Activated CD4-positive, alpha-beta T cell treated with anti-CD3 and anti-CD28 coated beads, Interleukin-2, amount 50 U/mL, for 16 hours (primary cell): ENCODE results near the gene TXLNG.

Experiments
- DNase-seq: peaks from one replicate; pipeline ENCODE4 v3.0.0-alpha.2; 2020

TXLNG gene

DNA sequence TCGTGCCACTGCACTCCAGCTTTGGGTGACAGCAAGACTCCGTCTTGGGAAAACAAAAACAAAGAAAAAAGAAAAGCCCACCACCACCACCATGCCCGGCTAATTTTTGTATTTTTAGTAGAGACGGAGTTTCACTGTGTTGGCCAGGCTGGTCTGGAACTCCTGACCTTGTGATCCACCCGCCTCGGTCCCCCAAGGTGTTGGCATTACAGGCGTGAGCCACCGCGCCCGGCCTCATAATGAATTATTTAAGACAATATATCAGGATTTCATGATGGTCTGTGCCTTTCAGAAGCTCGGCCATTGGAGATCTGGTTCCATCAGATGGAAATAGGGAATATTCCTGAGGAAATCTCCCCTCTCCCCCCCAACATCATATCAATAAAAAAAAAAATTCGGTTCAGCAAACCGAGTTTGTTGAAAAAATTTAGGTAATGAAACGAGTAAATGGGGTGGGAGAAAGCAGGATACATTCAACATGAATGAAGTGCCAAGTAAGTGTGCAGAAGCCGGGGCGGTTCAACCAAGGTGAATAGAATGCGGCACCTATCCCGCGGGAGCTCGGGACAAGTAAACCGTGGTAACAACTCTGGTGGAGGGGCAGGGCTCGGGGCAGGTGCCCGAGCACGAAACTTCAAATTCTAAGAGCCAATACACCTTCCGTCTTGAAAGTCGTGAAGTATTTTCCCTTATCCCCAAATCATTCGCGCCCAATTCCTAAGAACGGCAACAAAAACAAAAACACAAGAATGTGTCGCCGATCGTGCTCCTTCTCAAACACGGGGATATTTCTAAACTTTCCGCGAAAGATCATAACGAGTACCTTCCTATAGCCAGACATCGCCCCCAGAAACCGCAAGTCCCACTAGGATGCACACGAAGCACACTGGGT lies 773 bp upstream of the TXLNG start:
- no peak for DNase-seq

DNA sequence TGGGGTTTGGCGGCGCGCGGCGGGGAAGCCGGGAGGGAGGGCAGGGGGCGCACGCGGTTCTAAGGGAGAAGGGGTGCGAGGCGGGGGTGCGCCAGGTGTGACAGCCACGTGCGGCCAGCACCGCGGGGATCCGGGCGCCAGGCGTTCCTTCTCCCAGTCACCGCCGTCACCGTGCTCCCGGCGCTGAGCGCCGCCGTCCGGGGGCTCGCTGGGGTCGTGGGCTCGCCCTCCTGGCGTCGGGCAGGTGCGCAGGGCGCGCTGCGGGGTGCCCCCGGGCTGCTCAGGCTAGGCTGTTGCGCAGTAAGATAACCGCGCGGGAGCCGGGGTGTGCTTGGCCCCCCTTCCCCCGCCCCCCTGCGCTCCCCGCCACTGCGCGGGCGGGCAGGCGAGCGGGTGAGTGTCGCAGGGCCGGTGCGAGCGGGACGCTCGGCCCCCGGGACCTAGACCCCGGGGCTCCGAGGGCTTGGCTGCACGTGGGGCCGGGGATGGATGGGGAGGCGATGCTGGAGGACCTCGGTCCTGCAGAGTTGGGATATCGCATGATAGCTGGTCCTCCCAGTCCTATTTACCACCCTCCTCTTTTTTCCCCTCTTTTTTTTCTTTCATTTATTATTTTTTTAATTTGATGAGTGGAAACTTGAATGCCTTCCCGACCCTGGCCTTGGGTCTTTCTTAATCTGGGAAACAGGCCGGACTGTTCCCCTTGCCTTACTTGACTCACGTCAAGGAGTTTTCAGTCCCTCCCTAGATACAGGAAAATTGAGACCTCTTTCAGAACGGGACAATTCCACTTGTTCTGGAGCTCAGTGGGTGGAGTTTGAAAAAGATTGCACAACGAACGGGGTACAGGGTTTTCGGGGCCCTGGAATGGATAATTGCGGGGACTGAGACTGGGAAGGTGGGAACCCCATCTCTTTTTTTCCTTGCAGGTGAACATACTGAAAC lies 797 bp downstream of the TXLNG start:
- DNase-seq: peak; percentile 37

DNA sequence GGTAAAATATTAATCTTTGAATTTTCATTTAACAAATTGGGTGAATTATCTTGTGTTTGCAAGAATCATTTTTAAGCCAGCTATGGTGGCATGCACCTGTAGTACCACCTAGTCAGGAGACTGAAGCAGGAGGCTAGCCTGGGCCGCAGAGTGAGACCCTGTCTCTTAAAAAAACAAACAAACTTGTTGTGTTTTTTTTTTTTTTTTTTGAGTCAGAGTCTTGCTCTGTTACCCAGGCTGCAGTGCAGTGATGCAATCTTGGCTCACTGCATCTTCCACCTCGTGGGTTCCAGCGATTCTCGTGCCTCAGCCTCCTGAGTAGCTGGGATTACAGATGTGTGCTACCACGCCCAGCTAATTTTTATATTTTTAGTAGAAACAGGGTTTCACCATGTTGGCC lies 2.2 kb downstream of the TXLNG start:
- DNase-seq: no peak

- no peak for DNase-seq
These were observed 10.0 kb downstream of the TXLNG start for GRCh38 chrX:16796298-16796697.

DNA sequence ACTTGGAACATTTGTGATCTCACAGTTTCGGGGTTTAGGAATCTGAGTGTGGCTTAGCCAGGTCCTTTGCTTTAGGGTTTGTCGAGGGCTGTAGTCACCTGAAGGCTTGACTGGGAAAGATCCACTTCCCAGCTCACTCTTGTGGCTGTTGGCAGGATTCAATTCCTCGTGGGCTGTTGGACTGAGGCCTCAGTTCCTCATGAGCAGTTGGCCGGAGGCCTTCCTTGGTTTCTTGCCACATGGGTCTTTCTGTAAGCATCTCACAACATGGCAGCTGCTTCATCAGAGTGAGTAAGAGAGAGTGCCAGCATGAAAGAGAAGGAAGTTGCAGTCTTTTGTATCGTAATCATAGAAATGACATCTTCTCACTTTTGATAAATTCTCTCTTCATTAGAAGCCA lies 11.1 kb downstream of the TXLNG start:
- DNase-seq: no peak

DNA sequence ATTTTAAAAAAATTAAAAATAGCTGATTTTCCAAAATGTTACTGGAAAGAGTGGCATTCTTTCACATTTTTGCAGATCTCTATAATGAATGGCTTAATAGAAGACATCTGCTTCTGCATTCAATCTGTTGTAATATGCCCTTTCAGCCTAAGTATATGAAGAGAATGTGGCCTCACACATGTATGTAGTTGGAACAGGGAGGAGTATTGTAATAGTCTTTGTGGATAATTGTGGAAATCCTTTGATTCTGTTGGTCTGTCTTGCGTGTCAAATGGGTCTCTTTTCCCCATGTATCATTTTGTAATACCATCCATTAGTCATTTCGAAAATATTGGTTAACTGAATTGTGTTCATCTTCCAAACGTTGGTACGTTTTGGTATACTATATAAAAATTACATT lies 11.6 kb downstream of the TXLNG start:
- no peak for DNase-seq

GRCh38 chrX:16804923-16805464 lies 18.7 kb downstream of the TXLNG start:
- DNase-seq: no peak

- DNase-seq: no peak
These were observed 21.3 kb downstream of the TXLNG start for GRCh38 chrX:16807548-16807947.

DNA sequence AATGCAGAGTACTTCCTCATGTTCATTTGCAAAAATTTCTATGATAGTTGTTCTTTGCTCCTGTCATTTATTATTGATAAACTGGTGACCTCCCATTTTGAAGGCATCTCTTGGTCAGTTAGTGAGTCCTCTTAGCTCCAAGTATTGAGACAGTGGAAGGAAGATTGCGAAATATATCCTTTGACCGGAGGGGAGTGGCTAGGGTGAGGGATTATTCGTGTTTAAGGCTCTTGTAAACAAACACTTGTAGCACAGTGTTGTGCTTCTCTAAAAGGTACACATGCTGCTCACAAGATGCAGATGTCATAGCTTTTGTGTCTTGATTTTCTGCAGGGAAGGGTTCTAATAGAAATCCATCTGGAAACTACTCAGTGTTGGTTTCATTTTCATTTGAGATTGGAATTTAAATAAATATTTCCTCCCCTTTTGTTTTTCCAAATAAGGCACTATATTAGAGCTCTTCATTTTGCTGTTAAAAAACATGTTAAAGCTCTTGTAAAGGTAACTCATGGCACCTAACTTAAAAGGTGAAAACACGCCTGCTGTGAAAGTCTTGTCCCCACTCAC lies 21.8 kb downstream of the TXLNG start:
- no peak for DNase-seq

- DNase-seq: no peak
These were observed 28.3 kb downstream of the TXLNG start for GRCh38 chrX:16814597-16814996.

DNA sequence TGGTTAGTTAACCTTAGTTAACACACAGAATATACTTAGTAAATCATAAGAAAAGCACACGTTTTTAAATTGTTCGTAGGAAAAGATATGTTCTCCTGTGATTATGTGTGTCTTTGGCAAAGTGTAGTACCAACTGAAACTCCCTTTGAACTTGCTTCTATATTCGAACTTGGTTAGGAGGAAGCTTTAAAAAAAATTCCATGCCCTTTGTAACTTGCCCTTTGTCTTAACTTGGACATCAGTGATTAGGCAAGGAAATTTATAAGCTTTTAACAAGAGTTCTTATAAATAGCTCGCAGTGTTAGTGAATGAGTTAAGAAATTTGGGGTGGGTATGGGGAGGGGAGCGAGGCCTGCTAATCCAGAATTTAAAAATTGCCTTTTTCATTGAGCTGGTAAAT lies 33.4 kb downstream of the TXLNG start:
- no peak for DNase-seq

GRCh38 chrX:16822723-16823122 lies 36.5 kb downstream of the TXLNG start:
- DNase-seq: peak; percentile 72

GRCh38 chrX:16825264-16826035 lies 39.2 kb downstream of the TXLNG start:
- peak; percentile 66 for DNase-seq

DNA sequence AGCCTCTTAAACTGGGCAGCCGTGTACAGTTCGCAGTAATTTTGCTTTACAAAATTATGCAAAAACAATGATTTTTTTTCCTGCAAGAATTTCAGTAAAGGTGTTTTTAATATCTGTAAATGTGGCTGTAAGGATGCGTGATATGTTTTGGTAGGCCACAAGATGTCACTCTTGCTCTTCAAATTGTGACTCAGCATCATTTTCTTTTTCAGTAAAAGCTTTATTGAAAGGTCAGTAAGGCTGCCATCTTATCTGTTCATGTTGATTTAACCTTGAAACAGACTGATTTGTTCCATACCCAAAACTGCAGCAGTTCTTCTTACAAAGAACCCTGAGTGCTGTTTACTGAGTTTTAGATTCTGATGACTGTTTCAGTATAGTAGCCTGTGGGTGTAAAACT lies 39.9 kb downstream of the TXLNG start:
- peak; percentile 52 for DNase-seq

DNA sequence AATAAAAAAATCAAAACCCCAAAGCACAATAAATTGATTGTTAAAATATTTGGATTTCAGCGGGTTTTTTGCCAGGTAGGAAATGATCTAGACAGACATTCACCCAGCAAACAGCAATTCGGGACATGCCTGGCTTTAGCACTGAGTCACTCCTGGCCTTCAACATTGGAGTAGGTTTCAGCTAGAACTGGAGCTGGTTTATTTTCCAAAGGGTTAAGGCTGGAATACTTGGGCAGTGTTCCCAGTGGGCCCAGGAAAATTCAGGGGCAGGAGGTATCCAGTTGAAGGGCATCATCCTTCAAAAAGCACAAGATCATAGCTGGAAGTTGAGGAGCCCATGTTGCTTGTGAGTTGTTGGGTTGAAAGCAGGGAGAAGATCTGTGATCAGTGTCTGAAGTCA lies 41.0 kb downstream of the TXLNG start:
- DNase-seq: no peak

- DNase-seq: no peak
These were observed 42.0 kb downstream of the TXLNG start for GRCh38 chrX:16828124-16828908.

DNA sequence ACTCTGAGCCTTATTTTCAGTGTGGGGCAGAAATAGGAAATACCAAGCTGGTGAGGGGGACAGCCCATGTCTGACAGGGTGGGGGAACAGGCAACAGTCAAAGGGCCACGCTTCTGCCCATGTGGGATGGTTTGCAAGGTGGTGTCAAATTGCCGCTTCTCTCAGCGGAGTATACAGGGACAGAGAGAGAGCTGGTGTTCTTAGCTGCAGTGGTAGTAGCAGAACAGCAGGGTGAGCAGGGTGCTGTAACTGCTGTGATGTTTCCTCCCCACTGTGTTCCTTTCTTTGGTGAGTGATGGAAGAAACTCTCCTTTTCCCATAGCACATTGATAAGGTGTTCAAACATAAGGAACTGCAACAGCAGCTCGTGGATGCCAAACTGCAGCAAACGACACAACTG lies 46.0 kb downstream of the TXLNG start:
- no peak for DNase-seq

DNA sequence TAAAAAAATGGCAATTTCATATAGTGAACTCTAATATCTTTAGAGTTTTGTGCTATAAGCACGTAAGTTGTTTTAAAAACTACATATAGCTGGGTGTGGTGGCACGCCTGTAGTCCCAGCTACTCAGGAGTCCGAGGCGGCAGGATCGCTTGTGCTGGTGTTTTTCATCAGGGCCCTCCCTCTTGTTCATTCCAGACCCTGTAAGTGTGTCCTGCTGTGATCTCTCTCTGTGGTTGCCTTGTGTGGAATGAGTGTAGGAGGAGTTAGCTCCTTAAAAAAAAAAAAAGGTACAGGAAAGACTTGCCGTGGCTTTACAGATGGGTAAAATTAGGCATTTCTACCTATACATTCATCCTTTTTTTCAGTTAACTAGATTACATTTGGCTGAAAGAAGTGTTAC lies 48.5 kb downstream of the TXLNG start:
- DNase-seq: no peak

- no peak for DNase-seq
These were observed 50.1 kb downstream of the TXLNG start for GRCh38 chrX:16836371-16836770.

DNA sequence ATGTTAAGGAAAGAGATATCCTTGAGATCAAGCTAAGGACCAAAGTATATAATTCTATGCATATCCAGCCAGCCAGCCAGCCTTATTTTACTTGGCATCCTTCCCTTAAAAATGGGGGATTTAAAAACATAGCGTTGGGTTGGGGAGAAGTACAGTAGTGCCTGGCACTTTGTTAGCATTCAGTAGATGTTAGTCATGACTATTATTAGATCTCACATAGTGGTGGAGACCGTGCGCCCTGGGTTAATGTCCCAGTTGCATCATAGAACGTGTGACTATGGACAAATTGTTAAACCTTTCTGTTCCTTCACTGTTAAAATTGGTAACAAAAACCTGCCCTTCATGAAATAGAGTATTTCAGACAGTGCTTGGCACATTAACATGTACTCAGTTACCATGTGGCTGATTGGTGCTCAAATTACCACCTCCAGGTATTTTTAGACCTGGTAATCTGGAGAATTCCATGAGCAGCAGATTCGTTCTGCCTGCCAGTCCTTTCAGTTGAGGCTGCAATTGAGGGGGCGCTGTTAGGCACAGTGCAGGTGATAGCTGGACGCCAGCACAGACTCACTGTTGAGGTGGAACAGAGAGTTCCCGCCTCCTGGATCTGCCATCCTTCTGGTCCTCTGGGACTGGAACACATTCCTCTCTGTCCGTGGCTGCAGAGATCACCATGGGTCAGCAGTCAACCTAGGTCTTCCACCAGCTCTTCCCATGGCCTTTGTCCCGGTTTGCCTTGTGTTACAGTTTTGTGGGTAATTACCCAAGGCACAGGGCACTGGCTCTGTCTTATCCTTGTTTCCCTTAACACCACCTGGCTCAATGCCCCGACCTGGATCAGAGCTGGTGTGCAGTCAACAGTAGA lies 52.2 kb downstream of the TXLNG start:
- DNase-seq: no peak
